ENCODE data around the gene RPL18A. TPM values are rescaled to one million over a fixed set of nuclear protein-coding genes. Genes with fewer than 3 reads are reported as not detected.

RPL18A gene
- 3,857 TPM for polyA plus RNA-seq (2013, experiment 1 of 2)
- polyA plus RNA-seq (2013, experiment 2 of 2), result 3,701 TPM

- Histone ChIP-seq H3K4me2 (ENCODE audit: insufficient read depth, low read length, poor library complexity, severe bottlenecking) (peak within 1 kb of the TSS; percentile 84), H3K4ac (ENCODE audit: low read length) (no peak within 1 kb of the TSS), H3K27me3 (ENCODE audit: control insufficient read depth in 3 of 3, insufficient read depth in 3 of 3, low read depth in 1 of 3, low read length in 3 of 3) (no peaks in the 10 kb centered on the region), H2AFZ (ENCODE audit: low read length) (peak within 1 kb of the TSS; percentile 89), H2BK120ac (ENCODE audit: low read depth, low read length) (no peak within 1 kb of the TSS), H2BK15ac (ENCODE audit: low read length) (peak within 1 kb of the TSS; percentile 5), H2BK12ac (ENCODE audit: low read length) (no peak within 1 kb of the TSS), H3K14ac (ENCODE audit: low read length) (peak within 1 kb of the TSS; percentile 71), H4K8ac (ENCODE audit: low read depth, low read length) (no peak within 1 kb of the TSS), H3K23ac (ENCODE audit: low read depth, low read length, poor library complexity) (peak within 1 kb of the TSS; percentile 98), H3K18ac (ENCODE audit: low read length) (peak within 1 kb of the TSS; percentile 91), H4K91ac (ENCODE audit: low read depth, low read length, poor library complexity) (no peak within 1 kb of the TSS), H3K27ac (replicated peaks; ENCODE audit: low read length) (no peak within 1 kb of the TSS), H3K79me1 (ENCODE audit: low read depth, low read length) (peaks cover 14% of the 10 kb centered on the region), H2BK5ac (ENCODE audit: low read length) (peak within 1 kb of the TSS; percentile 75), H3K9ac (ENCODE audit: low read depth, low read length, poor library complexity) (peak within 1 kb of the TSS; percentile 96), H3K9me3 (replicated peaks in 1 of 2; ENCODE audit: control insufficient read depth in 2 of 2, insufficient read depth in 1 of 2, low read depth in 1 of 2, low read length in 2 of 2) (peaks cover 0 to 2% of the 10 kb centered on the region in 2 donors), H2AK5ac (ENCODE audit: low read depth, low read length) (peak within 1 kb of the TSS; percentile 97), H3K36me3 (replicated peaks in 1 of 2; ENCODE audit: control insufficient read depth in 2 of 2, insufficient read depth in 2 of 2, low read length in 2 of 2) (peaks cover 38 to 44% of the 10 kb centered on the region in 2 donors), H3K4me1 (ENCODE audit: control insufficient read depth in 2 of 2, insufficient read depth in 1 of 2, low read depth in 1 of 2, low read length in 2 of 2) (peaks cover 13% of the 10 kb centered on the region in 2 donors), H3K4me3 (ENCODE audit: low read length in 2 of 2) (peak within 1 kb of the TSS; percentile 66 to 89)
- DNase-seq (ENCODE audit: low spot score), result peak; percentile 99
- no CpG with 5 or more reads among the region's 80 CpGs for WGBS, 2 donors (ENCODE audit: extremely low coverage in 2 of 2, insufficient read length in 2 of 2, insufficient replicate concordance in 1 of 2)
These were observed at the start of gene RPL18A for GRCh38 chr19:17859533-17860330. RPL18A (plus strand) TSS chr19:17859910; CDS start chr19:17859957, 47 bp downstream.

- peak overlapping the region; percentile 80 for H3K23ac ChIP-seq (ENCODE audit: low read depth, low read length, poor library complexity)
- H3K4me3 ChIP-seq (ENCODE audit: low read length in 2 of 2), result no peak overlapping the region
- H3K27me3 ChIP-seq (ENCODE audit: control insufficient read depth in 3 of 3, insufficient read depth in 3 of 3, low read depth in 1 of 3, low read length in 3 of 3), result peaks cover 0 to 12% (median 1%) of the 10 kb centered on the region in 3 experiments
- no peak overlapping the region for H2BK12ac ChIP-seq (ENCODE audit: low read length)
- H2BK5ac ChIP-seq (ENCODE audit: low read length), result no peak overlapping the region
- H3K36me3 ChIP-seq (replicated peaks in 1 of 2; ENCODE audit: control insufficient read depth in 2 of 2, insufficient read depth in 2 of 2, low read length in 2 of 2), result no peaks in the 10 kb centered on the region
- H3K4ac ChIP-seq (ENCODE audit: low read length), result no peak overlapping the region
- no peak overlapping the region for H3K27ac ChIP-seq (replicated peaks; ENCODE audit: low read length)
- no peak overlapping the region for H2AFZ ChIP-seq (ENCODE audit: low read length)
- H2BK15ac ChIP-seq (ENCODE audit: low read length), result no peak overlapping the region
- no peak overlapping the region for H2BK120ac ChIP-seq (ENCODE audit: low read depth, low read length)
- H3K9ac ChIP-seq (ENCODE audit: low read depth, low read length, poor library complexity), result no peak overlapping the region
- H3K14ac ChIP-seq (ENCODE audit: low read length), result no peak overlapping the region
- no peak overlapping the region for H4K8ac ChIP-seq (ENCODE audit: low read depth, low read length)
- no peak overlapping the region for H4K91ac ChIP-seq (ENCODE audit: low read depth, low read length, poor library complexity)
- no CpG with 5 or more reads among the region's 2 CpGs for WGBS, 2 donors (ENCODE audit: extremely low coverage in 2 of 2, insufficient read length in 2 of 2, insufficient replicate concordance in 1 of 2)
- H3K79me1 ChIP-seq (ENCODE audit: low read depth, low read length), result no peaks in the 10 kb centered on the region
- H2AK5ac ChIP-seq (ENCODE audit: low read depth, low read length), result no peak overlapping the region
- peak overlapping the region; percentile 57 for H3K18ac ChIP-seq (ENCODE audit: low read length)
- H3K9me3 ChIP-seq (replicated peaks in 1 of 2; ENCODE audit: control insufficient read depth in 2 of 2, insufficient read depth in 1 of 2, low read depth in 1 of 2, low read length in 2 of 2), result no peaks in the 10 kb centered on the region
- no peak for DNase-seq (ENCODE audit: low spot score)
- H3K4me1 ChIP-seq (ENCODE audit: control insufficient read depth in 2 of 2, insufficient read depth in 1 of 2, low read depth in 1 of 2, low read length in 2 of 2), result no peaks in the 10 kb centered on the region
- H3K4me2 ChIP-seq (ENCODE audit: insufficient read depth, low read length, poor library complexity, severe bottlenecking), result no peak overlapping the region
These were observed 48.6 kb upstream of the RPL18A start for GRCh38 chr19:17811103-17811502.

DNA sequence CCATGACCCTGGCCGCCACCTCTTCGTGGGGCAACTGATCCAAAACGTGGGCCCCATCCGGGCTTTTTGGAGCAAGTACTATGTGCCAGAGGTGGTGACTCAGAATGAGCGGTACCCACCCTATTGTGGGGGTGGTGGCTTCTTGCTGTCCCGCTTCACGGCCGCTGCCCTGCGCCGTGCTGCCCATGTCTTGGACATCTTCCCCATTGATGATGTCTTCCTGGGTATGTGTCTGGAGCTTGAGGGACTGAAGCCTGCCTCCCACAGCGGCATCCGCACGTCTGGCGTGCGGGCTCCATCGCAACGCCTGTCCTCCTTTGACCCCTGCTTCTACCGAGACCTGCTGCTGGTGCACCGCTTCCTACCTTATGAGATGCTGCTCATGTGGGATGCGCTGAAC is 48.0 kb upstream of the RPL18A start:
- peaks cover 0 to 12% (median 1%) of the 10 kb centered on the region in 3 experiments for H3K27me3 ChIP-seq (ENCODE audit: control insufficient read depth in 3 of 3, insufficient read depth in 3 of 3, low read depth in 1 of 3, low read length in 3 of 3)
- no peak overlapping the region for H4K8ac ChIP-seq (ENCODE audit: low read depth, low read length)
- no peak overlapping the region for H3K4me2 ChIP-seq (ENCODE audit: insufficient read depth, low read length, poor library complexity, severe bottlenecking)
- no peak overlapping the region for H2BK120ac ChIP-seq (ENCODE audit: low read depth, low read length)
- no peak for DNase-seq (ENCODE audit: low spot score)
- no CpG with 5 or more reads among the region's 20 CpGs for WGBS, 2 donors (ENCODE audit: extremely low coverage in 2 of 2, insufficient read length in 2 of 2, insufficient replicate concordance in 1 of 2)
- H2AFZ ChIP-seq (ENCODE audit: low read length), result no peak overlapping the region
- H3K23ac ChIP-seq (ENCODE audit: low read depth, low read length, poor library complexity), result peak overlapping the region; percentile 80
- H2BK12ac ChIP-seq (ENCODE audit: low read length), result no peak overlapping the region
- H2AK5ac ChIP-seq (ENCODE audit: low read depth, low read length), result no peak overlapping the region
- H3K4me1 ChIP-seq (ENCODE audit: control insufficient read depth in 2 of 2, insufficient read depth in 1 of 2, low read depth in 1 of 2, low read length in 2 of 2), result no peaks in the 10 kb centered on the region
- no peak overlapping the region for H3K14ac ChIP-seq (ENCODE audit: low read length)
- H3K18ac ChIP-seq (ENCODE audit: low read length), result peak overlapping the region; percentile 67
- peak overlapping the region; percentile 75 for H2BK15ac ChIP-seq (ENCODE audit: low read length)
- peak overlapping the region in 1 of 2 donors; percentile 15 for H3K4me3 ChIP-seq (ENCODE audit: low read length in 2 of 2)
- H3K9me3 ChIP-seq (replicated peaks in 1 of 2; ENCODE audit: control insufficient read depth in 2 of 2, insufficient read depth in 1 of 2, low read depth in 1 of 2, low read length in 2 of 2), result no peaks in the 10 kb centered on the region
- no peak overlapping the region for H3K4ac ChIP-seq (ENCODE audit: low read length)
- no peak overlapping the region for H2BK5ac ChIP-seq (ENCODE audit: low read length)
- H4K91ac ChIP-seq (ENCODE audit: low read depth, low read length, poor library complexity), result no peak overlapping the region
- no peaks in the 10 kb centered on the region for H3K79me1 ChIP-seq (ENCODE audit: low read depth, low read length)
- H3K27ac ChIP-seq (replicated peaks; ENCODE audit: low read length), result no peak overlapping the region
- no peaks in the 10 kb centered on the region for H3K36me3 ChIP-seq (replicated peaks in 1 of 2; ENCODE audit: control insufficient read depth in 2 of 2, insufficient read depth in 2 of 2, low read length in 2 of 2)
- H3K9ac ChIP-seq (ENCODE audit: low read depth, low read length, poor library complexity), result no peak overlapping the region

DNA sequence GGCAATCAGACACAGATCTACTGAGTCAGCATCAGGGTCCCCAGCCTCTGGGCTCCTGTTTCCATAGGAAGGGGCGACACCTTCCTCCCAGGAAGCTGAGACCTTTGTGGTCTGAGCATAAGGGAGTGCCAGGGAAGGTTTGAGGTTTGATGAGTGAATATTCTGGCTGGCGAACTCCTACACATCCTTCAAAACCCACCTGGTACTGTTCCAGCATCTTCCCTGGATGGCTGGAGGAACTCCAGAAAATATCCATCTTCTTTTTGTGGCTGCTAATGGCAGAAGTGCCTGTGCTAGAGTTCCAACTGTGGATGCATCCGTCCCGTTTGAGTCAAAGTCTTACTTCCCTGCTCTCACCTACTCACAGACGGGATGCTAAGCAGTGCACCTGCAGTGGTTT is 47.6 kb upstream of the RPL18A start:
- WGBS, 2 donors (ENCODE audit: extremely low coverage in 2 of 2, insufficient read length in 2 of 2, insufficient replicate concordance in 1 of 2), result no CpG with 5 or more reads among the region's 5 CpGs
- Histone ChIP-seq H3K4me3 (ENCODE audit: low read length in 2 of 2) (no peak overlapping the region), H2BK120ac (ENCODE audit: low read depth, low read length) (no peak overlapping the region), H3K27ac (replicated peaks; ENCODE audit: low read length) (no peak overlapping the region), H3K27me3 (ENCODE audit: control insufficient read depth in 3 of 3, insufficient read depth in 3 of 3, low read depth in 1 of 3, low read length in 3 of 3) (peaks cover 0 to 12% (median 1%) of the 10 kb centered on the region in 3 experiments), H2BK5ac (ENCODE audit: low read length) (no peak overlapping the region), H3K4me2 (ENCODE audit: insufficient read depth, low read length, poor library complexity, severe bottlenecking) (no peak overlapping the region), H2BK15ac (ENCODE audit: low read length) (no peak overlapping the region), H3K23ac (ENCODE audit: low read depth, low read length, poor library complexity) (no peak overlapping the region), H3K18ac (ENCODE audit: low read length) (peak overlapping the region; percentile 67), H2BK12ac (ENCODE audit: low read length) (no peak overlapping the region), H2AK5ac (ENCODE audit: low read depth, low read length) (no peak overlapping the region), H3K4ac (ENCODE audit: low read length) (no peak overlapping the region), H4K8ac (ENCODE audit: low read depth, low read length) (no peak overlapping the region), H3K9me3 (replicated peaks in 1 of 2; ENCODE audit: control insufficient read depth in 2 of 2, insufficient read depth in 1 of 2, low read depth in 1 of 2, low read length in 2 of 2) (no peaks in the 10 kb centered on the region), H3K79me1 (ENCODE audit: low read depth, low read length) (no peaks in the 10 kb centered on the region), H3K9ac (ENCODE audit: low read depth, low read length, poor library complexity) (no peak overlapping the region), H4K91ac (ENCODE audit: low read depth, low read length, poor library complexity) (no peak overlapping the region), H3K36me3 (replicated peaks in 1 of 2; ENCODE audit: control insufficient read depth in 2 of 2, insufficient read depth in 2 of 2, low read length in 2 of 2) (no peaks in the 10 kb centered on the region), H2AFZ (ENCODE audit: low read length) (no peak overlapping the region), H3K4me1 (ENCODE audit: control insufficient read depth in 2 of 2, insufficient read depth in 1 of 2, low read depth in 1 of 2, low read length in 2 of 2) (no peaks in the 10 kb centered on the region), H3K14ac (ENCODE audit: low read length) (no peak overlapping the region)
- no peak for DNase-seq (ENCODE audit: low spot score)

Data from neuronal stem cell (in vitro differentiated cells).